GM19023 (cell line): Measurements from ENCODE around the gene PPP2R2B.

Experiments used
- ATAC-seq: cut with Tn5 transposase; IDR thresholded peaks from one replicate; pipeline ENCODE4 v1.9.1; 2021; ENCODE audit warnings: mild to moderate bottlenecking, moderate library complexity; ENCODE audit not compliant: unreplicated experiment

The PPP2R2B gene

GRCh38 chr5:146789712-146790653 lies 88.6 kb downstream of the PPP2R2B start:
- ATAC-seq = no peak

- ATAC-seq = no peak
Measured at GRCh38 chr5:146788898-146789297, 89.7 kb downstream of the PPP2R2B start.

DNA sequence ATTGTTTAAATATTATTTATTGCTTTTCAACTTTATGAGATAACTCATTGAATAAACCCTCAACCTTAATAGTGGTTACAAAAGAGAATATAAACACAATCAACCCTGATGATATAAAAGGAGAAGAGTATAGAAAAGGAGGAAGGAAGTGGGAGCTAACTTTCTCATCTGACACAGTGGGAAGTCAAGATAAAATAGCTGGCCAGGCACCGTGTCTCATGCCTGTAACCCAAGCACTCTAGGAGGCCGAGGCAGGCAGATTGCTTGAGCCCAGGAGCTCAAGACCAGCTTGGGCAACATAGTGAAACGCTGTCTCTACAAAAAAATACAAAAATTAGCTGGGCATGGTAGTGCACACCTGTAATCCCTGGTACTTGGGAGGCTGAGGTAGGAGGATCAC lies 93.5 kb downstream of the PPP2R2B start:
- no peak for ATAC-seq

GRCh38 chr5:146781157-146781556 lies 97.4 kb downstream of the PPP2R2B start:
- no peak for ATAC-seq

GRCh38 chr5:146779211-146779869 lies 99.2 kb downstream of the PPP2R2B start:
- ATAC-seq = no peak

DNA sequence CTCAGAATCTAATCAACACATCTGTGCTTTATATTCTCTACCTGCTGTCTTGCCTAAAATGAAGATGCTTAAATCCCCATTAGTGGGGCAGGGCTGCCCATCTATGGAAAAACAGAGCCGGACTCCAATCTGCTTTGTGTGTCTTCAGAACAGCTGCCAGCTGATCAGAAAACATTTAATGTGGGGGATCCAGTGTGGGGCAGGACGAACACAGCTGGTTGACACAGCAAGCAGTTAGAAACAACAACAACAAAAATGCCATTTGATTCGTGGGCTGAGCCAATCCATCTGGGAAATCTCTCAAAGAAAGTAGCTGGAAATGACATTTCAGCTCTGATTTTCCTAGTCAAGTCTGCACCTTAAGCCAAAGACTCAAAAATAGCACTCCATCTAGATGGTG lies 99.8 kb downstream of the PPP2R2B start:
- ATAC-seq = no peak

- ATAC-seq = no peak
Measured at GRCh38 chr5:146778261-146778660, 100.3 kb downstream of the PPP2R2B start.

DNA sequence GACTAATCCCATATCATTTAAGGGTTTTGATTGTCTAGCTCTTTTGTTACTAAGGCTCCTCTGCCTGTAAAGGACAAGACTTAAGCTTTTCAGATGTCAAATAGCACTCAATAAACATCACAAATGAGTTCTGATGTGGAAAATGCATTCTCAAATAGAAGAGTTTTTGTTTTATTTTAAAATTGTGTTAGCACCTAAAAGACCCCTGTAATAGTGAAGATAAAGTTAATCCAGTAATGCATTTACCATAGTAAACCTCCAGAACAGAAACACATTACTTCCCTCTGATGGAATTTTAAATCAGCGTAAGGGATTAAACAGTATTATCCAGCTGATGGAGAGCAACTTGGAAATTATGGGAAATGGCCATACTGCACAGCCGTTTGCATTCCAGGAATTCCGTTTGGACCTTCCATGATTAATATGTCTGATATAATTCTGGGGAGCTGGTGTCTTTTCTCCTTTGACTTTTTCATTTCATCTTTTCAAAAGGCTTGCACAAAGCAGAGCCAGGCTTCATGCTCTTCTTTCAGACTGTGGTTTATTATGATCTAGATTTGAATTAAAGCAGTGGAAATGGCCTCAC lies 105.6 kb downstream of the PPP2R2B start:
- ATAC-seq = no peak

- ATAC-seq = no peak
Measured at GRCh38 chr5:146770980-146771379, 107.6 kb downstream of the PPP2R2B start.

- ATAC-seq = no peak
Measured at GRCh38 chr5:146770546-146770945, 108.0 kb downstream of the PPP2R2B start.

- no peak for ATAC-seq
Measured at GRCh38 chr5:146767534-146767933, 111.0 kb downstream of the PPP2R2B start.

DNA sequence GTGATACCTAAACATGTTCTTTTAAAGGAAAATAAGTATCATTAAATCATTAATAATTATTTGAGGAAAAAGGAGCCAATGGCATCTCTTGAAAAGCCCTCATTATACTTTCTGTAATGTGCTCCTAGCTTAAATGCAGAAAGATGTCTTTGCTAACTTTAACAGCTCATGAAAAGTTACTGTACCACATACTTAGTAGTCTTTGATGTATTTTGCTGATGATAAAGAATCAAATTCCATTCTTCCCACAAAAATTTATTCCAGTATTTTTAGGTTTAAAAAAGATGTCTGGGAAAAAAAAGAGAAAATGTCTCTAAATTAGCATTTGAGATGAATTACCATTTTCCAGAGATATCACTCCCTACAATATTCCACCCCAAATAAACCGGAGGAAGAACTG lies 112.5 kb downstream of the PPP2R2B start:
- ATAC-seq = no peak

- ATAC-seq = no peak
Measured at GRCh38 chr5:146765089-146765832, 113.3 kb downstream of the PPP2R2B start.

GRCh38 chr5:146762830-146763229 lies 115.7 kb downstream of the PPP2R2B start:
- no peak for ATAC-seq

DNA sequence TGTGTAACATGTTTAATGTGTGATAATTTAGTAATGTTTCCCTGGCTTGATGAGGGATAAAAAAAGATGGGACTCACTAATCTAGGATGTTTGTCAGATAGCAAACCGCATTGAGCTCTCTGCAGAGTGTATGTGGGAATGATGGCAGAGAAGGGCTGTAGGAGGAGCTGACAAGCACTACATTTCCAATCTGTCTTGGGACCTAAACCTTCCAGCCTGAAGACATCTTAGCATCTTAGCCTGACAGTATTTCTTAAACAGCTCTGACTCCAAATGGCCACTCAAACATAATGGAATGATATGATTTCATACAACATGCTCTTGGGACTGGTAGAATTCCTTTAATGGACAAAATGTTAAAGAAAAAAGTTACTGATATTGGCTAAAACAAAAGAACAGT lies 116.7 kb downstream of the PPP2R2B start:
- no peak for ATAC-seq

DNA sequence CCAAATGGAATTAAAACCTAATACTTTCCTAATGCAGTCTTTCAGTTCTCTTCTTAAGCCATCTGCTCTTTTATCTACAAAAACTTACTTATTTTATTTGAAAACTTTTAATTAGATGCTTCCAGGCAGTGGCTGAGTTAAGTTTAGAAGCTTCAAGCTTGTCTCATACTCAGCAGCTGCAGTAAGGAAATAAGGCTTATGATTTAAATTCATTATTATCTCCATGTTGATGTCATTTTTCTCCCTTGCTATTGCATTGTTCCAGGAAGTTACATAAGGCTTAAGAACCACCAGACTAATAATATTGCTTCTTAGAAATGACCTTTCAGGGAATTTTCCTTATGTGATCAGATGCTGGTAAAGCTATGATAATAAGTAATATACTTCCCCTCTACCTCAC lies 119.6 kb downstream of the PPP2R2B start:
- no peak for ATAC-seq

DNA sequence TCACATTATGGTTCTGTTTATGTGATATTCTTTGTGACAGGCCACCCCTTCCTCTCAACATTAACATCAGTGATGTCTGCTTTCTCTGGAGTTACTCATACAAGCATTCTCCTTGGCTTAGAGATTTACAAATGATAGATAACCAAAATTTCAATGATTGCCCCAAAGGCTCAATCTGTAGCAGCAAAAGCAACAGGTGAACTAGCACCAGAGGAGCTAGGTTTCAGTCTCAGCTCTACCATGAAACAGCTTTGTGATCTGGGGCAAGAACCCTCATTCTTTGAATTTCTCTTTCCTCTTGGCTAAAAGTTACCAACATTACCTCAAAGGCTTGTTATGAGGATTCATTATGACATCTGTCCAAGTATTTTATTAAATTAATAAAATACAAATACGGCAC lies 120.5 kb downstream of the PPP2R2B start:
- no peak for ATAC-seq

DNA sequence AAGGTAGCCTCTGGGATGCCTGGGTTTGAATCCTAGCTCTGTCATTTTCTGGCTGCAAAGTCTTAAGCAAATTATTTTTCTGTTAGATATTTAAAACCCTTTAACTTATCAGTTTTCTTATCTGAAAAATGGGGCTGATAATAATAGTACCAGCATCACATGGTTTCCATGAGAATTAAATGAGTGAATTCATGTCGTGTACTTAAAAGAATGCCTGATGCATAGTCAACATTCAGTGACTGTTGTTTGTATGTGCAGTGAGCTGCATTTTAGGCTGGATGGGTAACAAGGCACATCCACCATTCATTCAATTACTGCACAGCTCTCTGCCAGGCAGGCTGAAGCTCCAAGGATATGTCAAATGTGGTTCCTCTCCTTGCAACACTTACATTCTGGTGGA lies 122.0 kb downstream of the PPP2R2B start:
- ATAC-seq = no peak

- no peak for ATAC-seq
Measured at GRCh38 chr5:146755793-146756192, 122.8 kb downstream of the PPP2R2B start.

GRCh38 chr5:146754621-146755020 lies 123.9 kb downstream of the PPP2R2B start:
- ATAC-seq = no peak

DNA sequence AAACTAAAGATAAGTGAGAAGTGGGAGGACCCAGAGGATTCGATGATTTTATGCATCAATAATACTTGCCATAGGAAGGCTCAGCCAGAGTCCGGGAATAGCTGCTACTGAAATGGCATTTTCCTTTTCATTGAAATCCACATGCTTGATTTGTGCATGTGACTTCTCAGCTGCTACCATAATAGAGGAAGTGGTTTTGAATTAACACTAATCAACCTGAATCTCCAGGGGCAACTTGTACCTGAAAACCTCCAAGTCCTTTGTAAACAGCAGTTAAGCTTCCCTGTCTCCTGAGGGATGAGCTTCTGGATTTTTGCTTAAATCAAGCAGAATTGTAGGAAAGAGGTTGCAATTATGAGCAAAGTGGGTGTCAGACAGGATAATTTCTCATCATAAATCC lies 124.9 kb downstream of the PPP2R2B start:
- no peak for ATAC-seq
